ENCODE measurements around the gene LAPTM5.

DNA sequence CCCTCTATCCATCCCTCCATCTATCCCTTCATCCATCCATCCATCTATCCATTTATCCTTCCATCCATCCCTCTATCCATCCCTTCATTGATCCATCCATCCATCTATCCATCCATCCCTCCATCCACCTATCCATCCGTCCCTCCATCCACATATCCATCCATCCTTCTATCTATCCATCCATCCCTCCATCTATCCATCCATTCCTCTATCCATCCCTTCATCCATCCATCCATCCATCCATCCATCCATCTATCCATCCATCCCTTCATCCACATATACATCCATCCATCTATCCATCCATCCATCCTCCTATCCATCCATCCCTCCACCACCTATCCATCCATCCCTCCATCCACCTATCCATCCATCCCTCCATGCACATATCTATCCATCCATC lies 57.8 kb downstream of the LAPTM5 start:
- TF ChIP-seq, protein P1, sequence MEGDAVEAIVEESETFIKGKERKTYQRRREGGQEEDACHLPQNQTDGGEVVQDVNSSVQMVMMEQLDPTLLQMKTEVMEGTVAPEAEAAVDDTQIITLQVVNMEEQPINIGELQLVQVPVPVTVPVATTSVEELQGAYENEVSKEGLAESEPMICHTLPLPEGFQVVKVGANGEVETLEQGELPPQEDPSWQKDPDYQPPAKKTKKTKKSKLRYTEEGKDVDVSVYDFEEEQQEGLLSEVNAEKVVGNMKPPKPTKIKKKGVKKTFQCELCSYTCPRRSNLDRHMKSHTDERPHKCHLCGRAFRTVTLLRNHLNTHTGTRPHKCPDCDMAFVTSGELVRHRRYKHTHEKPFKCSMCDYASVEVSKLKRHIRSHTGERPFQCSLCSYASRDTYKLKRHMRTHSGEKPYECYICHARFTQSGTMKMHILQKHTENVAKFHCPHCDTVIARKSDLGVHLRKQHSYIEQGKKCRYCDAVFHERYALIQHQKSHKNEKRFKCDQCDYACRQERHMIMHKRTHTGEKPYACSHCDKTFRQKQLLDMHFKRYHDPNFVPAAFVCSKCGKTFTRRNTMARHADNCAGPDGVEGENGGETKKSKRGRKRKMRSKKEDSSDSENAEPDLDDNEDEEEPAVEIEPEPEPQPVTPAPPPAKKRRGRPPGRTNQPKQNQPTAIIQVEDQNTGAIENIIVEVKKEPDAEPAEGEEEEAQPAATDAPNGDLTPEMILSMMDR (IDR thresholded peaks at IDR 0.05; ENCODE audit: low read depth, low read length), result no peak
- TF ChIP-seq, protein P2, sequence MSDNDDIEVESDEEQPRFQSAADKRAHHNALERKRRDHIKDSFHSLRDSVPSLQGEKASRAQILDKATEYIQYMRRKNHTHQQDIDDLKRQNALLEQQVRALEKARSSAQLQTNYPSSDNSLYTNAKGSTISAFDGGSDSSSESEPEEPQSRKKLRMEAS (IDR thresholded peaks at IDR 0.05; ENCODE audit: low read depth, low read length), result no peak
- TF ChIP-seq POLR2A (IDR thresholded peaks at IDR 0.05; ENCODE audit: extremely low read depth, insufficient read length), result no peak
